Liver (tissue), 9 donors: Measurements from ENCODE around the gene RTP5. TPM values are rescaled to one million over a fixed set of nuclear protein-coding genes. Genes with fewer than 3 reads are reported as not detected.

Experiments used
- DNase-seq: peaks from one replicate; pipeline ENCODE4 v3.0.0-alpha.2; 2017; ENCODE audit warnings: low spot score
- H3K27ac ChIP-seq, 2 donors: one replicate each; pipeline ENCODE4 v1.7.0; 2013; ENCODE audit warnings: inconsistent platforms in 2 of 2, low read length in 2 of 2, control low read depth in 1 of 2, low read depth in 1 of 2, mild to moderate bottlenecking in 1 of 2
- H3K27me3 ChIP-seq, 4 donors: one replicate each; pipeline versions ENCODE4 v1.6.1 to v1.7.0; 2013; ENCODE audit warnings: low read length in 3 of 4, inconsistent platforms in 1 of 4, mild to moderate bottlenecking in 1 of 4, moderate library complexity in 1 of 4; ENCODE audit not compliant: control insufficient read depth in 4 of 4, insufficient read depth in 4 of 4
- H3K36me3 ChIP-seq, 4 donors: one replicate each; pipeline versions ENCODE4 v1.6.1 to v1.7.0; 2013; ENCODE audit warnings: low read length in 3 of 4, mild to moderate bottlenecking in 3 of 4, low read depth in 1 of 4, moderate library complexity in 1 of 4; ENCODE audit not compliant: control insufficient read depth in 4 of 4, insufficient read depth in 3 of 4
- H3K4me1 ChIP-seq, 4 donors: one replicate each; pipeline versions ENCODE4 v1.6.1 to v1.7.0; 2013; ENCODE audit warnings: low read length in 3 of 4, mild to moderate bottlenecking in 3 of 4, moderate library complexity in 1 of 4; ENCODE audit not compliant: control insufficient read depth in 4 of 4, insufficient read depth in 4 of 4
- H3K4me3 ChIP-seq, 3 donors: one replicate each; pipeline versions ENCODE4 v1.6.1 to v1.7.0; 2013; ENCODE audit warnings: low read length in 3 of 3, control low read depth in 1 of 3, low read depth in 1 of 3, mild to moderate bottlenecking in 1 of 3
- H3K9ac ChIP-seq, 2 donors: one replicate each; pipeline ENCODE4 v1.7.0; 2013; ENCODE audit warnings: low read length in 2 of 2, mild to moderate bottlenecking in 2 of 2, moderate library complexity in 2 of 2, control low read depth in 1 of 2, low read depth in 1 of 2
- H3K9me3 ChIP-seq, 4 donors: one replicate each; pipeline versions ENCODE4 v1.6.1 to v1.7.0; 2013; ENCODE audit warnings: low read length in 3 of 4; ENCODE audit not compliant: control insufficient read depth in 4 of 4
- EGR1 ChIP-seq, 2 donors: IDR thresholded peaks; 2 replicates each; pipeline ENCODE4 v1.6.1; 2016 to 2018; ENCODE audit warnings: antibody characterized with exemption in 2 of 2, low read depth in 2 of 2
- FOXA1 ChIP-seq: IDR thresholded peaks from 2 replicates; pipeline ENCODE4 v1.6.1; 2016; ENCODE audit warnings: antibody characterized with exemption
- FOXA2 ChIP-seq: IDR thresholded peaks from 2 replicates; pipeline ENCODE4 v1.6.1; 2016; ENCODE audit warnings: antibody characterized with exemption
- GABPA ChIP-seq, 2 donors: IDR thresholded peaks in 1 of 2; conservative IDR thresholded peaks in 1 of 2; 2 replicates each; pipeline ENCODE4 v1.6.1; 2016; ENCODE audit warnings: antibody characterized with exemption in 2 of 2, mild to moderate bottlenecking in 1 of 2, moderate library complexity in 1 of 2
- HNF4A ChIP-seq, 2 donors: conservative IDR thresholded peaks; 2 replicates each; pipeline ENCODE4 v1.6.1; 2016; ENCODE audit warnings: antibody characterized with exemption in 2 of 2, mild to moderate bottlenecking in 2 of 2
- HNF4G ChIP-seq: IDR thresholded peaks from 2 replicates; pipeline ENCODE4 v1.6.1; 2016; ENCODE audit warnings: antibody characterized with exemption
- JUND ChIP-seq, 2 donors: IDR thresholded peaks; 2 replicates each; pipeline ENCODE4 v1.6.1; 2016; ENCODE audit warnings: antibody characterized with exemption in 2 of 2
- NR2F2 ChIP-seq: IDR thresholded peaks from 2 replicates; pipeline ENCODE4 v1.6.1; 2016; ENCODE audit warnings: antibody characterized with exemption
- RAD21 ChIP-seq, 2 donors: IDR thresholded peaks; 2 replicates each; pipeline ENCODE4 v1.6.1; 2016; ENCODE audit warnings: antibody characterized with exemption in 2 of 2, mild to moderate bottlenecking in 2 of 2
- RXRA ChIP-seq, 2 donors: IDR thresholded peaks; 2 replicates each; pipeline ENCODE4 v1.6.1; 2017 to 2018; ENCODE audit warnings: antibody characterized with exemption in 2 of 2, mild to moderate bottlenecking in 1 of 2
- SP1 ChIP-seq: IDR thresholded peaks from 2 replicates; pipeline ENCODE4 v1.6.1; 2018; ENCODE audit warnings: antibody characterized with exemption, mild to moderate bottlenecking
- TAF1 ChIP-seq: conservative IDR thresholded peaks from 2 replicates; pipeline ENCODE4 v1.6.1; 2016; ENCODE audit warnings: antibody characterized with exemption, mild to moderate bottlenecking
- YY1 ChIP-seq: IDR thresholded peaks from 2 replicates; pipeline ENCODE4 v1.6.1; 2016; ENCODE audit warnings: antibody characterized with exemption, mild to moderate bottlenecking
- WGBS: extraction: QIAGEN DNeasy Blood & Tissue Kit; methylation state at CpG from one replicate; pipeline ENCODE4 v1.1.7; 2013; 5-methylcytosine and 5-hydroxymethylcytosine counted together
- polyA plus RNA-seq, 2 donors: library from polyadenylated mRNA; stranded (reverse) in 1 of 2; unstranded in 1 of 2; fragments of 200-250 nt in 1 of 2; fragments of >200 nt in 1 of 2; fragmentation: Nextera tagmentation in 1 of 2; extraction: Ambion mirVana in 1 of 2; gene quantifications; one replicate each; pipeline versions ENCODE4 v1.2.1 to v1.2.3, GENCODE V29; 2013 to 2015
- total RNA-seq, 2 donors: library from RNA; depleted of rRNA; stranded (reverse); fragments of >200 nt; gene quantifications; one replicate each; pipeline ENCODE4 v1.2.3, GENCODE V29; 2014
- TF ChIP-seq, protein P1 (sequence below): IDR thresholded peaks from 2 replicates; pipeline ENCODE4 v1.6.1; 2016; ENCODE audit warnings: antibody characterized with exemption, mild to moderate bottlenecking
- TF ChIP-seq, protein P2 (sequence below): IDR thresholded peaks from 2 replicates; pipeline ENCODE4 v1.6.1; 2016; ENCODE audit warnings: antibody characterized with exemption
- TF ChIP-seq, protein P3 (sequence below): fragments of 150-350 bp; IDR thresholded peaks from 2 replicates; pipeline ENCODE4 v1.5.1; 2017; ENCODE audit warnings: improper control_type of control experiment, low read depth, low read length; ENCODE audit not compliant: missing input control
- TF ChIP-seq, protein P4 (sequence below): IDR thresholded peaks from 2 replicates; pipeline ENCODE4 v1.6.1; 2016; ENCODE audit warnings: antibody characterized with exemption
- TF ChIP-seq, protein P5 (sequence below): IDR thresholded peaks from 2 replicates; pipeline ENCODE4 v1.6.1; 2016; ENCODE audit warnings: antibody characterized with exemption
- donor health status: healthy.
- donor health status: healthy.
- donor health status: healthy.
- donor health status: healthy.
- donor health status: healthy.

The RTP5 gene
- total and polyA plus RNA-seq, 4 donors = under 0.01 to 0.03 TPM; not detected in 2

DNA sequence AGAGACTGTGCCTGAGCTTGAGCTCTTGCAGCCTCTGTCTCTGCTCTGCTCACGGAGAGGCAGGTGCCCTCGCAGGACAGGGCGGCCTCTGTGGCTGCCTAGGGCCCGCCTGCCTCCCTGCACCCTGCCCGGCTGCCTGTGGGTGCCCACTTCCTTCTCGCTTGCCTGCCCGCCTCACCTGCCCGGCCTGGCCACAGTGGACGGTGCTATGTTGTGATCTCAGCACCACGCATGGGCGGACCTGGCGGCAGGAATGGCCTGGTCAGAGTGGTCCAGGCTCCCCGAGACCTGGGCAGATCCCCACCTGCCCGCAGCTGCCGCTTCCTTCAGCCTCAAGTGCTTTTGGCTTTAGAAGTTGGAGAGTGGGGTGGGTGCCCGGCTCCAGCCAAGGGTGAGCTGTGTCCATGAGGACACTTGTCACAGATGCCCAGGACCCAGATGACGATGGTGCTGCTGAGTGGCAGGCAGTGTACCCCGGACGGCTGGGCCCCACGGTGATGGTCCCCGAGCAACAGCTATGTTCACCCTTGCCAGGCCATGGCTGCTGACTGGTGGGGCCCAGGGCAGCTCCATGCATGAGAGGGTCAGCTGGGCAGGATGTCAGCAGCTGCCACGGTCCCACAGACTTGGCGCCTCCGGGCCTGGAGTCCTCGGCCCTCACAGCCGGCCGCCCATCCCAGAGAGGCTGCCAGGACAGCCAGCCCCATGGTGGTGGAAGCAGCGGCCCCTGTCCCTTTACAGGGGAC lies 25.3 kb downstream of the RTP5 start:
- WGBS = 93% methylated on average over 28 of the region's 28 CpGs
- no peak overlapping the region for H3K4me3 ChIP-seq
- H3K9me3 ChIP-seq = no peaks in the 10 kb centered on the region
- H3K27me3 ChIP-seq = no peaks in the 10 kb centered on the region
- H3K36me3 ChIP-seq = peaks cover 0 to 2% (median 0%) of the 10 kb centered on the region in 4 donors
- H3K9ac ChIP-seq = no peak overlapping the region
- DNase-seq = no peak
- peak overlapping the region; percentile 91 to 94 for H3K27ac ChIP-seq
- H3K4me1 ChIP-seq = peaks cover 3 to 18% (median 11%) of the 10 kb centered on the region in 4 donors
- TF ChIP-seq RAD21 (IDR thresholded peaks at IDR 0.05) = no peak
- no peak for TF ChIP-seq TAF1
- TF ChIP-seq, protein P1, sequence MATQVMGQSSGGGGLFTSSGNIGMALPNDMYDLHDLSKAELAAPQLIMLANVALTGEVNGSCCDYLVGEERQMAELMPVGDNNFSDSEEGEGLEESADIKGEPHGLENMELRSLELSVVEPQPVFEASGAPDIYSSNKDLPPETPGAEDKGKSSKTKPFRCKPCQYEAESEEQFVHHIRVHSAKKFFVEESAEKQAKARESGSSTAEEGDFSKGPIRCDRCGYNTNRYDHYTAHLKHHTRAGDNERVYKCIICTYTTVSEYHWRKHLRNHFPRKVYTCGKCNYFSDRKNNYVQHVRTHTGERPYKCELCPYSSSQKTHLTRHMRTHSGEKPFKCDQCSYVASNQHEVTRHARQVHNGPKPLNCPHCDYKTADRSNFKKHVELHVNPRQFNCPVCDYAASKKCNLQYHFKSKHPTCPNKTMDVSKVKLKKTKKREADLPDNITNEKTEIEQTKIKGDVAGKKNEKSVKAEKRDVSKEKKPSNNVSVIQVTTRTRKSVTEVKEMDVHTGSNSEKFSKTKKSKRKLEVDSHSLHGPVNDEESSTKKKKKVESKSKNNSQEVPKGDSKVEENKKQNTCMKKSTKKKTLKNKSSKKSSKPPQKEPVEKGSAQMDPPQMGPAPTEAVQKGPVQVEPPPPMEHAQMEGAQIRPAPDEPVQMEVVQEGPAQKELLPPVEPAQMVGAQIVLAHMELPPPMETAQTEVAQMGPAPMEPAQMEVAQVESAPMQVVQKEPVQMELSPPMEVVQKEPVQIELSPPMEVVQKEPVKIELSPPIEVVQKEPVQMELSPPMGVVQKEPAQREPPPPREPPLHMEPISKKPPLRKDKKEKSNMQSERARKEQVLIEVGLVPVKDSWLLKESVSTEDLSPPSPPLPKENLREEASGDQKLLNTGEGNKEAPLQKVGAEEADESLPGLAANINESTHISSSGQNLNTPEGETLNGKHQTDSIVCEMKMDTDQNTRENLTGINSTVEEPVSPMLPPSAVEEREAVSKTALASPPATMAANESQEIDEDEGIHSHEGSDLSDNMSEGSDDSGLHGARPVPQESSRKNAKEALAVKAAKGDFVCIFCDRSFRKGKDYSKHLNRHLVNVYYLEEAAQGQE = no peak
- no peak for TF ChIP-seq SP1
- TF ChIP-seq EGR1 (IDR thresholded peaks at IDR 0.05; ENCODE audit: low read depth in 2 of 2) = no peak
- TF ChIP-seq, protein P2, sequence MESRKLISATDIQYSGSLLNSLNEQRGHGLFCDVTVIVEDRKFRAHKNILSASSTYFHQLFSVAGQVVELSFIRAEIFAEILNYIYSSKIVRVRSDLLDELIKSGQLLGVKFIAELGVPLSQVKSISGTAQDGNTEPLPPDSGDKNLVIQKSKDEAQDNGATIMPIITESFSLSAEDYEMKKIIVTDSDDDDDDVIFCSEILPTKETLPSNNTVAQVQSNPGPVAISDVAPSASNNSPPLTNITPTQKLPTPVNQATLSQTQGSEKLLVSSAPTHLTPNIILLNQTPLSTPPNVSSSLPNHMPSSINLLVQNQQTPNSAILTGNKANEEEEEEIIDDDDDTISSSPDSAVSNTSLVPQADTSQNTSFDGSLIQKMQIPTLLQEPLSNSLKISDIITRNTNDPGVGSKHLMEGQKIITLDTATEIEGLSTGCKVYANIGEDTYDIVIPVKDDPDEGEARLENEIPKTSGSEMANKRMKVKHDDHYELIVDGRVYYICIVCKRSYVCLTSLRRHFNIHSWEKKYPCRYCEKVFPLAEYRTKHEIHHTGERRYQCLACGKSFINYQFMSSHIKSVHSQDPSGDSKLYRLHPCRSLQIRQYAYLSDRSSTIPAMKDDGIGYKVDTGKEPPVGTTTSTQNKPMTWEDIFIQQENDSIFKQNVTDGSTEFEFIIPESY = no peak
- TF ChIP-seq RXRA (IDR thresholded peaks at IDR 0.05) = no peak
- TF ChIP-seq NR2F2 = no peak
- no peak for TF ChIP-seq FOXA2
- no peak for TF ChIP-seq YY1
- TF ChIP-seq, protein P3, sequence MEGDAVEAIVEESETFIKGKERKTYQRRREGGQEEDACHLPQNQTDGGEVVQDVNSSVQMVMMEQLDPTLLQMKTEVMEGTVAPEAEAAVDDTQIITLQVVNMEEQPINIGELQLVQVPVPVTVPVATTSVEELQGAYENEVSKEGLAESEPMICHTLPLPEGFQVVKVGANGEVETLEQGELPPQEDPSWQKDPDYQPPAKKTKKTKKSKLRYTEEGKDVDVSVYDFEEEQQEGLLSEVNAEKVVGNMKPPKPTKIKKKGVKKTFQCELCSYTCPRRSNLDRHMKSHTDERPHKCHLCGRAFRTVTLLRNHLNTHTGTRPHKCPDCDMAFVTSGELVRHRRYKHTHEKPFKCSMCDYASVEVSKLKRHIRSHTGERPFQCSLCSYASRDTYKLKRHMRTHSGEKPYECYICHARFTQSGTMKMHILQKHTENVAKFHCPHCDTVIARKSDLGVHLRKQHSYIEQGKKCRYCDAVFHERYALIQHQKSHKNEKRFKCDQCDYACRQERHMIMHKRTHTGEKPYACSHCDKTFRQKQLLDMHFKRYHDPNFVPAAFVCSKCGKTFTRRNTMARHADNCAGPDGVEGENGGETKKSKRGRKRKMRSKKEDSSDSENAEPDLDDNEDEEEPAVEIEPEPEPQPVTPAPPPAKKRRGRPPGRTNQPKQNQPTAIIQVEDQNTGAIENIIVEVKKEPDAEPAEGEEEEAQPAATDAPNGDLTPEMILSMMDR = no peak
- TF ChIP-seq, protein P4, sequence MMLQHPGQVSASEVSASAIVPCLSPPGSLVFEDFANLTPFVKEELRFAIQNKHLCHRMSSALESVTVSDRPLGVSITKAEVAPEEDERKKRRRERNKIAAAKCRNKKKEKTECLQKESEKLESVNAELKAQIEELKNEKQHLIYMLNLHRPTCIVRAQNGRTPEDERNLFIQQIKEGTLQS = no peak
- TF ChIP-seq, protein P5, sequence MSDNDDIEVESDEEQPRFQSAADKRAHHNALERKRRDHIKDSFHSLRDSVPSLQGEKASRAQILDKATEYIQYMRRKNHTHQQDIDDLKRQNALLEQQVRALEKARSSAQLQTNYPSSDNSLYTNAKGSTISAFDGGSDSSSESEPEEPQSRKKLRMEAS = no peak
- no peak for TF ChIP-seq HNF4A (conservative IDR thresholded peaks at IDR 0.05)
- no peak for TF ChIP-seq FOXA1
- TF ChIP-seq JUND (IDR thresholded peaks at IDR 0.05) = no peak
- no peak for TF ChIP-seq HNF4G
- no peak for TF ChIP-seq GABPA (IDR thresholded peaks at IDR 0.05 in 1 of 2, conservative IDR thresholded peaks at IDR 0.05 in 1 of 2)
